OCI-LY3 (cell line): Measurements from ENCODE around the gene GPR150.

ENCODE experiments used
- H2AFZ ChIP-seq: fragments of 200-600, 300-600 bp; shearing (Covaris generic); 2 replicates; pipeline ENCODE4 v1.6.0; 2014; ENCODE audit warnings: antibody characterized with exemption, low read depth, low read length
- H3K27ac ChIP-seq: fragments of 200-600, 300-600 bp; sonication (generic); 2 replicates; pipeline ENCODE4 v1.5.1; 2014; ENCODE audit warnings: mild to moderate bottlenecking, low read length, moderate library complexity, mixed read lengths
- H3K27me3 ChIP-seq: fragments of 200-600, 300-600 bp; sonication (generic); 2 replicates; pipeline ENCODE4 v1.6.1; 2014; ENCODE audit warnings: low read depth, low read length, mixed read lengths
- H3K36me3 ChIP-seq: fragments of 200-600, 300-600 bp; sonication (generic); replicated peaks from 2 replicates; pipeline ENCODE3; 2014; ENCODE audit warnings: low read depth, low read length, mixed read lengths
- H3K4me1 ChIP-seq: fragments of 300-600, 200-600 bp; sonication (generic); 2 replicates; pipeline ENCODE4 v1.6.1; 2014; ENCODE audit warnings: low read length, mixed read lengths
- H3K4me2 ChIP-seq: fragments of 200-600, 300-600 bp; sonication (generic); 2 replicates; pipeline ENCODE4 v1.6.1; 2014; ENCODE audit warnings: low read length, mixed read lengths
- H3K4me3 ChIP-seq: fragments of 300-600, 200-600 bp; sonication (generic); 2 replicates; pipeline ENCODE4 v1.5.1; 2014; ENCODE audit warnings: antibody characterized with exemption, mild to moderate bottlenecking, low read length, moderate library complexity
- H3K79me2 ChIP-seq: fragments of 300-600, 200-600 bp; shearing (Covaris generic); 2 replicates; pipeline ENCODE4 v1.6.1; 2014; ENCODE audit warnings: mild to moderate bottlenecking, low read length, mixed read lengths
- H3K9ac ChIP-seq: fragments of 300-600, 200-600 bp; shearing (Covaris generic); 2 replicates; pipeline ENCODE4 v1.6.0; 2014; ENCODE audit warnings: mild to moderate bottlenecking, low read length, moderate library complexity
- H3K9me3 ChIP-seq: fragments of 200-600, 300-600 bp; shearing (Covaris generic); 2 replicates; pipeline ENCODE4 v1.6.1; 2014; ENCODE audit warnings: low read length, mixed read lengths; ENCODE audit not compliant: insufficient read depth
- H4K20me1 ChIP-seq: fragments of 200-600, 300-600 bp; sonication (generic); 2 replicates; pipeline ENCODE4 v1.6.1; 2016; ENCODE audit warnings: low read length, mixed read lengths; ENCODE audit not compliant: insufficient read depth
- EZH2phosphoT487 ChIP-seq: fragments of 200-600 bp; shearing (Covaris generic); IDR thresholded peaks from 2 replicates; pipeline ENCODE4 v1.6.1; 2018; ENCODE audit warnings: antibody characterized with exemption, mixed run types, low read depth
- TF ChIP-seq, protein P1 (sequence below): fragments of 200-600, 300-600 bp; sonication (generic); IDR thresholded peaks from 2 replicates; pipeline ENCODE4 v1.5.1; 2014; ENCODE audit warnings: antibody characterized with exemption, low read length, low read depth

GPR150 gene

DNA sequence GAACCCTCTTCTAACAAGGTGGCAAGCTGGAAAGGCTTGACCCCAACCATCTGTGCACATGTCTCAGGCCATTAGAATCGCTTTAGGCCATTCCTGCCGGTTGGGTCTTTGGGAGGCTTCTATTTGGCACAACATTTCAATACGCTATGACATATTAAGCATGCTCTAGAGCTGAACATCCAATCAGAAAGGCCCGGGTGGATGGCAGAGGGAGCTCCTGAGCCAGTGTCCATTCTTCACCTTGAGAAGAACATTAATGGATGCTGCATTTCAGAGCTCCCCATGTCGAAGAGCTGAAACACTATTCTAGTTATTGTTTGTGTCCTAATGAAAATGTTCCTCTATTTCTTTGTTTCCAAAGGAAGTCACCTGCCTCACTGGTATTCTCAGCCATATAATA, 50.1 kb downstream of the GPR150 start:
- H3K4me1 ChIP-seq = peaks cover 44% of the 10 kb centered on the region
- no peaks in the 10 kb centered on the region for H3K36me3 ChIP-seq
- no peaks in the 10 kb centered on the region for H4K20me1 ChIP-seq
- TF ChIP-seq EZH2phosphoT487 = no peak
- TF ChIP-seq, protein P1, sequence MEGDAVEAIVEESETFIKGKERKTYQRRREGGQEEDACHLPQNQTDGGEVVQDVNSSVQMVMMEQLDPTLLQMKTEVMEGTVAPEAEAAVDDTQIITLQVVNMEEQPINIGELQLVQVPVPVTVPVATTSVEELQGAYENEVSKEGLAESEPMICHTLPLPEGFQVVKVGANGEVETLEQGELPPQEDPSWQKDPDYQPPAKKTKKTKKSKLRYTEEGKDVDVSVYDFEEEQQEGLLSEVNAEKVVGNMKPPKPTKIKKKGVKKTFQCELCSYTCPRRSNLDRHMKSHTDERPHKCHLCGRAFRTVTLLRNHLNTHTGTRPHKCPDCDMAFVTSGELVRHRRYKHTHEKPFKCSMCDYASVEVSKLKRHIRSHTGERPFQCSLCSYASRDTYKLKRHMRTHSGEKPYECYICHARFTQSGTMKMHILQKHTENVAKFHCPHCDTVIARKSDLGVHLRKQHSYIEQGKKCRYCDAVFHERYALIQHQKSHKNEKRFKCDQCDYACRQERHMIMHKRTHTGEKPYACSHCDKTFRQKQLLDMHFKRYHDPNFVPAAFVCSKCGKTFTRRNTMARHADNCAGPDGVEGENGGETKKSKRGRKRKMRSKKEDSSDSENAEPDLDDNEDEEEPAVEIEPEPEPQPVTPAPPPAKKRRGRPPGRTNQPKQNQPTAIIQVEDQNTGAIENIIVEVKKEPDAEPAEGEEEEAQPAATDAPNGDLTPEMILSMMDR = no peak
- no peak overlapping the region for H3K27ac ChIP-seq
- no peak overlapping the region for H3K4me3 ChIP-seq
- H3K9ac ChIP-seq = no peak overlapping the region
- no peaks in the 10 kb centered on the region for H3K27me3 ChIP-seq
- H3K4me2 ChIP-seq = no peak overlapping the region
- no peaks in the 10 kb centered on the region for H3K9me3 ChIP-seq
- no peaks in the 10 kb centered on the region for H3K79me2 ChIP-seq
- H2AFZ ChIP-seq = no peak overlapping the region

DNA sequence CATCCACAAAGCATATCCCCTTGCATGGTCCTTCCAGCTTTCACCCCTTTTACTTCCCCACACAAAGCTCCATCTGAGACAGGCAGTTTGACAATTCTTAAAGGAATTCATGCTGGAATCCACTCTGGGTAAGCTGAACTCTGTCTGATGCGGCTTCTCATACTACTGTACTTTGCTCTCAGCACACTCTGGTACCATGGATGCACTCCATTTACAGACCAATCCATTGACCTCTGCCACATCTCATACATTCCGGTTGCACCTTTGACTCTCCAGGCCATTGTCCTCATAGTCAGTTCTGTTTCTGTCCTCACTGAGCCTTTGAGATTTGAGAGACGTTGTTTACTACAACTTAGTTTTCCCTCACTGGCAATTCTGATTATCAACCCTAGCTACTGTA, 50.7 kb downstream of the GPR150 start:
- H3K27me3 ChIP-seq = no peaks in the 10 kb centered on the region
- no peaks in the 10 kb centered on the region for H4K20me1 ChIP-seq
- no peak for TF ChIP-seq EZH2phosphoT487
- TF ChIP-seq, protein P1 = no peak
- H2AFZ ChIP-seq = no peak overlapping the region
- H3K79me2 ChIP-seq = no peaks in the 10 kb centered on the region
- no peak overlapping the region for H3K27ac ChIP-seq
- H3K9me3 ChIP-seq = no peaks in the 10 kb centered on the region
- H3K4me2 ChIP-seq = no peak overlapping the region
- H3K9ac ChIP-seq = no peak overlapping the region
- peaks cover 45% of the 10 kb centered on the region for H3K4me1 ChIP-seq
- H3K4me3 ChIP-seq = no peak overlapping the region
- H3K36me3 ChIP-seq = no peaks in the 10 kb centered on the region
